GM12873 (cell line): ENCODE data around the gene PCBP1.

Experiments used
- TF ChIP-seq, protein P1 (sequence below): IDR thresholded peaks from 2 replicates; pipeline ENCODE4 v1.5.1; 2012; ENCODE audit warnings: low read depth, mild to moderate bottlenecking, moderate library complexity, low read length, control low read depth; ENCODE audit not compliant: insufficient read depth; ENCODE audit errors: missing control alignments

PCBP1 gene

DNA sequence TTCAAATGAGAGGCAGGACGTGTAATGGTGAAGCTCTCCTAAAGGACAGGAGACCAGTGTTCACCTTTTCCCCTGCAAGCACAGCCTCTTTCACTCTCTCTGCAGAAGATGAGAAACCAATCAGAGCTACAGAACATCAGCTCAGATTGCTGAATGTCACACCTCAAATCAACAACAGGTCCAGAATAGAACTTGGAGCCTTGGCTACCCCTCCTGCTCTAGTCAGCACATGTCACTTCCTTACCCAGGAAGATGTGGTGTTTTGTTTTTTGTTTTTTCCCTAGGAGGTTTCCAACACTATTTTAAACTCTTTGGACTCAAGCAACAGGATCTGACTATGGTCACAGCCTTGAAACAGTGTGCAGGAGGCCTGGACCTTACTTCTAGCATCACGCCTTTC lies 41.3 kb upstream of the PCBP1 start:
- TF ChIP-seq, protein P1, sequence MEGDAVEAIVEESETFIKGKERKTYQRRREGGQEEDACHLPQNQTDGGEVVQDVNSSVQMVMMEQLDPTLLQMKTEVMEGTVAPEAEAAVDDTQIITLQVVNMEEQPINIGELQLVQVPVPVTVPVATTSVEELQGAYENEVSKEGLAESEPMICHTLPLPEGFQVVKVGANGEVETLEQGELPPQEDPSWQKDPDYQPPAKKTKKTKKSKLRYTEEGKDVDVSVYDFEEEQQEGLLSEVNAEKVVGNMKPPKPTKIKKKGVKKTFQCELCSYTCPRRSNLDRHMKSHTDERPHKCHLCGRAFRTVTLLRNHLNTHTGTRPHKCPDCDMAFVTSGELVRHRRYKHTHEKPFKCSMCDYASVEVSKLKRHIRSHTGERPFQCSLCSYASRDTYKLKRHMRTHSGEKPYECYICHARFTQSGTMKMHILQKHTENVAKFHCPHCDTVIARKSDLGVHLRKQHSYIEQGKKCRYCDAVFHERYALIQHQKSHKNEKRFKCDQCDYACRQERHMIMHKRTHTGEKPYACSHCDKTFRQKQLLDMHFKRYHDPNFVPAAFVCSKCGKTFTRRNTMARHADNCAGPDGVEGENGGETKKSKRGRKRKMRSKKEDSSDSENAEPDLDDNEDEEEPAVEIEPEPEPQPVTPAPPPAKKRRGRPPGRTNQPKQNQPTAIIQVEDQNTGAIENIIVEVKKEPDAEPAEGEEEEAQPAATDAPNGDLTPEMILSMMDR = no peak

DNA sequence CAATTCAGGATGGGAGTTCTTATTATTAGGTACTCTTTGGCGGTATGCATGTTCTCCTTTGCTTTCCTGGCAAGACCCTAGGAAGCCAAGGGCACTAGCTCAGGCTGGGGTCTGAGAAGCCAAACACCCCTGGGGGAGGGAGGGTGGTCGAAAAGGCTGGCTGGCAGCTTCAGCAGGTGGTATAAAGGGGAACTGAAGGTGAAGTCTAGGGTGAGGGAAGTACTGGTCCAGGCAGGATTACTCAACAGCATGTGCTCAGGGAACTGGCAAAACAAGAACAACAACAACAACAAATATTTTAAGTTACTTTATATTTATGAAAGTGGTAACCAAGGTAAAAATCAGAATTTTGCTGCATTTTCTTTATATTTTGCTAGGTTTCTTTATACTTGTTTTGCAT lies 40.7 kb upstream of the PCBP1 start:
- TF ChIP-seq, protein P1 = no peak

DNA sequence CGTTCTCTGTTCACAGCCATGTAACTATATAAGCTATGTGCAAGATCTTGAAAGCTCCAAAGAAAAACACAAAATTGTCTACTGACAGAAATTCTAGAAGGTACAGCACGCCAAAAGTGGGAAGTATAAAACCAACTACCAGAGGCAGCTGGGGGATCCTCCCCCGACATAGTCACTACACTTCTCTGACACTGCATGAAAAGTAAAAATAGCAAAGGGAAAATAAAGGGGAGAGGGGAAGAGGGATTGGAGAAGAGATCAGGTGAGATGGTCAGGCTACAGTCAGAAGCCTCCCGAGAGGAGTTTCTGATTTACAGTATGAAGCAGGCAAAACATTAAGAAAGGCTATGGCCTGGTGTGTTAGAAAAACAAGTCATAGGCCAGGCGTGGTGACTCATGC lies 39.8 kb upstream of the PCBP1 start:
- TF ChIP-seq, protein P1 = no peak

DNA sequence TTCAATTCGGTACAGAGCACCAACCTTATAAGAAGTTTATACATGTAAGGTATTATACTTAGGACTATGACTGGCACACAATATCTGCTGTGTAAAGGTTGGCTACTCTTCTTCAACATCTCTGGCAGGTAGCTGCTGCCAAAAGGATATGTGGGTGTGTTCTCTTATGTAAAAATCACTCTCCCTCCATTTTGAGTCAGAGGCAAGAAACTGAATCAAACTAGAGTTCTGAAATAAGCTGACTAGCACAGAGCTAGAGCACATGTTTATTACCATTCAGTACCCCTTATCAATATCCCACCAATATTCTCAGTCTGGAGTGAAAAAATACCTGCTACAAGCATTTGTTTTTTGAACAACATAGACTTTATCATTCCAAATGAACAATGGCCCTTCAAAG lies 38.0 kb upstream of the PCBP1 start:
- TF ChIP-seq, protein P1 = no peak

DNA sequence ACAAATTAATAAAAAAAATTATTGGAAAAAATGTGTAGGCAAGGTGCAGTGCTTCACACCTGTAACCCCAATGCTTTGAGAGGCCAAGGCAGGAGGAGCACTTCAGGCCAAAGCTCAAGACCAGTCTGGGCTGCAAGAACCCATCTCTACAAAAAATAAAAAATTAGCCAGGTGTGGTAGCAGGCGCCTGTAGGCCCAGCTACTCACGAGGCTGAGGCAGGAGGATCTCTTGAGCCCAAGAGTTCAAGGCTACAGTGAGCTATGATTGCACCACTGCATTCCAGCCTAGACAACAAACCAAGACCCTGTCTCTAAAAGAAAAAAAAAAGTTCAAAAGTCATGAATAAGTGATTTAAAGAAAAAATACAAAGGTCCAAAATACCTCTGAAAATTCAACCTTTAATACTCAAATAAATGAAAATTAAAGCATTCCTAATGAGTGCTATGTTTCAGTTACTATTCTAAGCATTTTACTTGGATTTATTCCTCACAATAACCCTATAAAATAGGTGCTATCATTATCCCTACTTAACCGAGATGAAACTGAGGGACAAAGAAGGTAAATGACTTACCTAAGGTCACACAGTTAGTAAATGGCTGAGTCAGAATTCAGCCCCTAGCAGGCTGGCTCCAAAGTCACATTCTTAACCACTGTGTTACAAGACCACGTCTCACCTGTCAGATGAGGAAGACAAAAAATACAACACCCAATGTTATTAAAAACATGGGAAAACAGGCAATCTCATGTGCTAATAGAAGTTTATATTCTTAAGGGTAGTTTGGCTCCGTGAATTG lies 36.4 kb upstream of the PCBP1 start:
- TF ChIP-seq, protein P1 = no peak

DNA sequence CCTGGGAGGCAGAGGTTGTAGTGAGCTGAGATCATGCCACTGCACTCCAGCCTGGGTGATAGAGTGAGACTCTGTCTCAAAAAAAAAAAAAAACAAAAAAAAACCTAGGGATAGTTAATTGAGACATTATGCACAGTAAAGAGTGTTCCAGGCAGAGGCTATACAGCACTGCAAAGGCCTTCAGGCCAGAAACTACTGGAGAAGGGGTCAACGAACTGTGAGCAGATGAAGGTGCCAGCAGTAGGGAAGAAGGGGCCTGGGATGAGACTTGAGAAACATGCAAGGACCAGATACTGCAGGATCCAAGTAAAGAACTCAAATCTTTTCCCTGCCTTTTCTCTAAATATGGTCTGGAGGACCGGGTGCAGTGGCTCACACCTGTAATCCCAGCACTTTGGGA lies 26.0 kb upstream of the PCBP1 start:
- TF ChIP-seq, protein P1 = no peak

DNA sequence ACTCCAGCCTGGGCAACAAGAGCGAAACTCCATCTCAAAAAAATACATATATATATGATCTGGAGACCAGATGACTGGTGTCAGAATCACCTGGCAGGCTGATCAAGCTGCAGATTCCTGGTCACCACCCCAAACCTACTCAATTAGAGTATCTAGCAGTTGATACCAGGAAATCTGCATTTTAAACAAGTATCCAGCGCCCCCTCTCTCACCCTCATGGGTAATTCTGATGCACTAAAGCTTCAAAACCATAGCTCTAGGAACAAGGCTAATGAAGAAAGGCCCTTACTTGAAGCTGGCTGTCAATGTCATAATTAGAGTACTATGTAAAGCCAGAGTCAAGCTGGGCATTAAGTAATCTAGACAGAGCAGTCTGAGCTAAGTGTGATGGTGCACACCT lies 25.0 kb upstream of the PCBP1 start:
- TF ChIP-seq, protein P1 = no peak
